GM12878 (cell line): ENCODE data around the gene CPEB3. TPM values are rescaled to one million over a fixed set of nuclear protein-coding genes. Genes with fewer than 3 reads are reported as not detected.

ENCODE experiments used
- ATAC-seq: fragments of 200-7000 bp; cut with Tn5 transposase; 3 replicates; pipeline ENCODE4 v1.9.1; 2020; ENCODE audit warnings: mild to moderate bottlenecking, moderate library complexity
- BruUV-seq: library from RNA; stranded (reverse); fragments of 400-500 nt; replicated peaks from 2 replicates; lab custom pipeline; 2021; lab: Mats Ljungman, UMichigan
- CTCF ChIA-PET: fragments of 300-600 bp; sonication (Branson Sonifier 250); formaldehyde crosslinking; extraction: SDS; loops from one replicate; lab custom pipeline; 2021; ENCODE audit warnings: inconsistent platforms; lab: Yijun Ruan, JAX
- POLR2A ChIA-PET: fragments of 350-600 bp; formaldehyde crosslinking; extraction: SDS; loops from one replicate; lab custom pipeline; 2021; ENCODE audit warnings: inconsistent platforms; lab: Charles Lee
- RAD21 ChIA-PET: fragments of 300-600 bp; sonication (Branson Sonifier 250); formaldehyde crosslinking; loops from one replicate; lab custom pipeline; 2023; ENCODE audit warnings: antibody characterized with exemption; ENCODE audit not compliant: unreplicated experiment; lab: Charles Lee
- SMC1A ChIA-PET: fragments of 300-600 bp; sonication (Branson Sonifier 250); formaldehyde crosslinking; loops from one replicate; lab custom pipeline; 2023; ENCODE audit not compliant: unreplicated experiment, uncharacterized antibody; lab: Charles Lee
- DNase-seq: peaks from one replicate; pipeline ENCODE4 v3.0.0-alpha.2; 2011; ENCODE audit warnings: low read depth, low spot score
- FAIRE-seq: peaks from 3 replicates; lab custom pipeline; 2011; peaks lifted over from hg19 to GRCh38; lab: Jason Lieb, UNC
- H2AFZ ChIP-seq: 2 replicates; pipeline ENCODE4 v1.6.0; 2011; ENCODE audit warnings: low read depth, low read length, control low read depth; ENCODE audit not compliant: control insufficient read depth
- H3K27ac ChIP-seq: 2 replicates; pipeline ENCODE4 v1.5.1; 2011; ENCODE audit warnings: control low read depth; ENCODE audit not compliant: control insufficient read depth, insufficient read depth
- H3K27me3 ChIP-seq, 2 experiments: replicated peaks in 1 of 2; 2 replicates each; pipeline versions ENCODE4 v1.6.0 to v1.6.1; 2011; ENCODE audit warnings: low read length in 1 of 2; ENCODE audit not compliant: control insufficient read depth in 2 of 2, insufficient read depth in 2 of 2
- H3K36me3 ChIP-seq, 2 experiments: 2 replicates each; pipeline ENCODE4 v1.5.1; 2011; ENCODE audit warnings: low read length in 1 of 2; ENCODE audit not compliant: control insufficient read depth in 2 of 2, insufficient read depth in 2 of 2
- H3K4me1 ChIP-seq: 2 replicates; pipeline ENCODE4 v1.6.1; 2011; ENCODE audit warnings: mild to moderate bottlenecking, low read length, moderate library complexity, mixed read lengths; ENCODE audit not compliant: control insufficient read depth, insufficient read depth
- H3K4me2 ChIP-seq: 2 replicates; pipeline ENCODE4 v1.6.0; 2011; ENCODE audit warnings: control low read depth; ENCODE audit not compliant: control insufficient read depth, insufficient read depth
- H3K4me3 ChIP-seq: fragments of 200-600 bp; sonication (generic); 2 replicates; pipeline ENCODE4 v1.5.1; 2016
- H3K79me2 ChIP-seq: 2 replicates; pipeline ENCODE4 v1.6.0; 2011; ENCODE audit warnings: low read length; ENCODE audit not compliant: control insufficient read depth, insufficient read depth
- H3K9ac ChIP-seq: 2 replicates; pipeline ENCODE4 v1.8.0; 2011; ENCODE audit warnings: low read length, control low read depth, mixed read lengths; ENCODE audit not compliant: control insufficient read depth, insufficient read depth
- H3K9me3 ChIP-seq: replicated peaks from 3 replicates; pipeline ENCODE4 v1.5.1; 2011; ENCODE audit warnings: mild to moderate bottlenecking, low read length; ENCODE audit not compliant: control insufficient read depth, insufficient read depth
- H4K20me1 ChIP-seq: 2 replicates; pipeline ENCODE4 v1.6.0; 2011; ENCODE audit not compliant: control insufficient read depth, insufficient read depth
- BHLHE40 ChIP-seq, 2 experiments: fragments of 450-650 bp in 1 of 2; IDR thresholded peaks; 2 replicates each; pipeline ENCODE4 v1.6.1; 2011 to 2017; ENCODE audit warnings: low read depth in 2 of 2, borderline replicate concordance in 1 of 2, improper control_type of control experiment in 1 of 2, low read length in 1 of 2, mild to moderate bottlenecking in 1 of 2
- MTA2 ChIP-seq: fragments of 450-650 bp; IDR thresholded peaks from 2 replicates; pipeline ENCODE4 v1.6.1; 2016; ENCODE audit warnings: low read depth, mild to moderate bottlenecking, moderate library complexity
- PKNOX1 ChIP-seq: fragments of 450-650 bp; IDR thresholded peaks from 2 replicates; pipeline ENCODE4 v1.6.1; 2016; ENCODE audit warnings: mild to moderate bottlenecking
- RELB ChIP-seq: fragments of 450-650 bp; IDR thresholded peaks from 2 replicates; pipeline ENCODE4 v1.6.1; 2017; ENCODE audit warnings: low read depth, mild to moderate bottlenecking, moderate library complexity
- SIN3A ChIP-seq: IDR thresholded peaks from 2 replicates; pipeline ENCODE4 v1.6.1; 2012; ENCODE audit warnings: low read depth, low read length, improper control_type of control experiment
- SREBF2 ChIP-seq: IDR thresholded peaks from 2 replicates; pipeline ENCODE4 v1.6.1; 2012; ENCODE audit warnings: mild to moderate bottlenecking, low read length
- YY1 ChIP-seq: IDR thresholded peaks from 2 replicates; pipeline ENCODE4 v1.6.1; 2011; ENCODE audit warnings: low read depth, mild to moderate bottlenecking, low read length
- ZBTB40 ChIP-seq: fragments of 450-650 bp; IDR thresholded peaks from 2 replicates; pipeline ENCODE4 v1.6.1; 2016; ENCODE audit warnings: mild to moderate bottlenecking, moderate library complexity, borderline replicate concordance
- ZNF207 ChIP-seq: fragments of 450-650 bp; IDR thresholded peaks from 2 replicates; pipeline ENCODE4 v1.6.1; 2014; ENCODE audit warnings: antibody characterized with exemption, mild to moderate bottlenecking, borderline replicate concordance
- WGBS: methylation state at CpG from one replicate; pipeline ENCODE4 v1.1.6; 2016; ENCODE audit warnings: low lambda C conversion rate; ENCODE audit not compliant: insufficient replicate concordance, insufficient coverage; ENCODE audit errors: missing lambda C conversion rate; 5-methylcytosine and 5-hydroxymethylcytosine counted together
- in situ Hi-C: fragments of 300-500 bp; cut with MboI; formaldehyde crosslinking; loops from 9 replicates; pipeline ENCODE4 v1.14.3; 2018; ENCODE audit warnings: mixed read lengths
- intact Hi-C: fragments of 100-400 bp; cut with micrococcal nuclease; formaldehyde crosslinking; loops from one replicate; pipeline ENCODE4 v1.14.2; 2022; ENCODE audit not compliant: unreplicated experiment
- polyA plus RNA-seq, 11 experiments: library from polyadenylated mRNA; depleted of rRNA in 4 of 11; unstranded in 6 of 11; stranded (reverse) in 5 of 11; fragments of >200 nt; fragmentation: Nextera tagmentation in 4 of 11; fragmentation: Illumina TruSeq in 1 of 11; extraction: Ambion mirVana in 4 of 11; extraction: Trizol in 1 of 11; gene quantifications; 1 replicate in 1 of 11; 2 replicates in 10 of 11; pipeline versions ENCODE4 v1.2.1 to v1.2.3, GENCODE V29; 2011 to 2016; ENCODE audit warnings: inconsistent platforms in 2 of 11, missing spikeins in 2 of 11, low read depth in 1 of 11
- total RNA-seq, 4 experiments: library from RNA; depleted of rRNA in 3 of 4; stranded (reverse); fragments of >200 nt in 3 of 4; fragmentation: Illumina TruSeq in 1 of 4; extraction: Trizol in 1 of 4; gene quantifications; 2 replicates each; pipeline versions ENCODE4 v1.2.1 to v1.2.3, GENCODE V29; 2013 to 2021

The CPEB3 gene
- total and polyA plus RNA-seq, 10 of the 15 experiments (the other 5 are each of a cell fraction or from before 2014, with no cell fraction given), result 0.50 to 2.3 (median 1.2) TPM

- TF ChIP-seq ZBTB40 (no peak), SREBF2 (no peak), PKNOX1 (no peak)
Measured at GRCh38 chr10:92323079-92323478, 32.2 kb upstream of the CPEB3 start (continued).

GRCh38 chr10:92316610-92317009 is 25.7 kb upstream of the CPEB3 start:
- DNase-seq (no peak), ATAC-seq (no peak), FAIRE-seq (no peak)
- no peaks in the 10 kb centered on the region; the same call in 1 of the 2 replicates for H3K79me2 ChIP-seq
- H3K9me3 ChIP-seq, result no peaks in the 10 kb centered on the region; the same call in 2 of the 3 replicates
- BruUV-seq, result no TSS peak
- intact Hi-C loops (no loop called here), in situ Hi-C loops (no loop called here)
- POLR2A ChIA-PET, result no interaction called here
- no peaks in the 10 kb centered on the region for H3K27me3 ChIP-seq
- no peaks in the 10 kb centered on the region for H4K20me1 ChIP-seq
- CTCF ChIA-PET, result no interaction called here
- TF ChIP-seq MTA2 (no peak), BHLHE40 (IDR thresholded peaks at IDR 0.05; ENCODE audit: borderline replicate concordance in 1 of 2, low read depth in 2 of 2, low read length in 1 of 2) (no peak), ZNF207 (no peak), RELB (no peak), YY1 (no peak), SIN3A (no peak)
- H3K4me2 ChIP-seq, result no peak overlapping the region
- H3K9ac ChIP-seq, result no peak overlapping the region
- H2AFZ ChIP-seq, result no peak overlapping the region
- RAD21 ChIA-PET, result no interaction called here
- peaks cover 0 to 11% of the 10 kb centered on the region in 2 experiments; a peak in 3 of 4 replicates for H3K36me3 ChIP-seq
- H3K4me1 ChIP-seq, result no peaks in the 10 kb centered on the region
- no peak overlapping the region for H3K27ac ChIP-seq
- SMC1A ChIA-PET, result no interaction called here
- 88% methylated on average over 2 of the region's 2 CpGs for WGBS
- H3K4me3 ChIP-seq, result no peak overlapping the region
